GM15510 (cell line): ENCODE results near the gene IFI27.

Experiments used
- POLR2A ChIP-seq: IDR thresholded peaks from 3 replicates; pipeline ENCODE4 v1.6.1; 2011; ENCODE audit warnings: borderline replicate concordance; ENCODE audit not compliant: insufficient read length; ENCODE audit errors: extremely low read depth

IFI27 gene

GRCh38 chr14:94127330-94127729 lies 16.8 kb downstream of the IFI27 start:
- TF ChIP-seq POLR2A: no peak

GRCh38 chr14:94128216-94128839 lies 17.8 kb downstream of the IFI27 start:
- TF ChIP-seq POLR2A: no peak

DNA sequence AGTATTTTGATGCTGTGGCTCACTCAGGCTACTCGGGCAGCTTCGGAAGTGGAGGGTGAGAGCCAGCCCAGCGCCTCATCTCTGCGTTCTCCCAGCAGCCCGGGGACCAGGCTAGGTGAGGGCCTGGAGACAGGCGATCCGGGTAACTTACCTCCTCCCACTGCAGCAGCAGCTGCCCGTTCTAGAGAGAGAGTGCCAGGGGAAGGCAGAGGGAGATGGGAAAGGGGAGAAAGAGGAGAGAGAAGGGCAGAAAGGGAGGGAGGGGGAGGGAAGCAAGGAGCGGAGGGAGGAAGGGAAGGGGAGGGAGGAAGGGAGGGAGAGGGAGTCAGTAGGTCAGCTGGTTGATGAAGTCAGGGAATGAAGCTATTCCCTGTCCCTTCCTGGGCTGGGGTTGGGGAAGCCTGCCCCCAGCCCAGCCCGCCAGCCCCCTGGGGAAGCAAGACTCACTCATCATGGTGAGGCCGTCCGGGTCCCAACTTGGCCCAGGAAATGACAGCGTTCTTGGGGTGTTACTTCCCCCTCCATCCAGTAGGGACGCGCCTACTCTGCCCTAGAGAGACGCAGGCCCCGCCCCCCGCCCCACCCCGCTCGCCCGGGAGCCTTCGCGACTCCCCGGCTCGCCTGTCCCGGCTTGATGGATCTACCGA lies 18.7 kb downstream of the IFI27 start, which contains the start of gene IFI27L2:
Gene IFI27L2 (minus strand): TSS at position 494 of the 647 bp plus-strand sequence. CDS start 40 bp downstream, at position 454.
- TF ChIP-seq POLR2A: peak; percentile 74

DNA sequence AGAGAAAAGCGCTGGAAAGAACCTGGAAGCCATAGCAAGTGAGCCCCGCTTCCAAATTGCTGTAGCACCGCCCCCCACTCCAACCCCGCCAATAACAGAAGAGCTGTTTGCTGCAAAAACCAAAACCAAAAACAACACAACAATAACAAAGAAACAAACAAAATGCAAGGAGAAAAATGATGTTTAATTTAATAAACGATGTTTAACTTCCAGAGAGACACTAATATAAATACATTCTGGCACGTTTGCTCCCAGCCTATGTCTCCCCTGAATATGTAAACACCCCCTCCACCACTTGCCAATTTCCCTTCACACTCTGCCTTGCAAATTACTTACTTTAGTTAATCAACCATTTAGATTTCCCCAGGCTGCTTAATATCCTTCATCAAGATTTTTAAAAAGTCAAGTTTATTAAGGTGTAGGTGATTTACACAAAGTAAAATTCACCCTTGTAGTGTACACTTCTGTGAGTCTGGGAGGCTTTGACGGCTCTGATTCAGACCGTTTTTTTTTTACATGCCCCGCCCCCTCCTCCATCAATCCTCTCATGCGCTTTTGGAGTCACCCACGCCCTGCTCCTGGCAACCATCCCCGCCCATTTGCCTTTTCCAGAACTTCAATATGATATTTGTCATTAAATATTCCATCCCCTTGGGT lies 19.4 kb downstream of the IFI27 start:
- TF ChIP-seq POLR2A: no peak

DNA sequence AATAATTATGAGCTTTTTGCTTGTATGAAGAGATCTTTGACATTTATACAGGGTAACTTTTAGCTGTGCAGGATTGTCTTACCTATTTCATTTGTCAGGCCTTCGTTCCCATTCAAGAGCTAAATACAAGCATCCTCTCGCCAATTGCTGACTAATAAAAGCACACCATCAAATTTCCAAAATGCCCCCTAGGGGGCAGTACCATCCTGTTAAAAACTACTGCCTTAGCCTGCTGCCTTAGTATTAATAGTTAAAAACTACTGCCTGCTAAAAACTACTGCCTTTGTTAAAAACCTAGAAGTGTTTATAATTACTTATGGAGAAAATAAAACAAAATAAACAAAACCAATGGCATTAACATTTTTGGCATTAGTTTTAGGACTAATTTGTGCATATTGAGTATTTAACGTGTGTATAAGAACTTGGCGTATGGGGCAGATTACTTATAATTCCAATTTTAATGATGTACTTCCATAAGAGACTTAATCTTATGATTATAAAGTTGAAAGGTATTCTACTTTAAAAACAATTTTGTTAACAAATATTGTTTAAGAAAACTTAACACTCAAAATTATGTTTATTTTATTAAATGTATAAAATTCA lies 21.9 kb downstream of the IFI27 start:
- TF ChIP-seq POLR2A: no peak

DNA sequence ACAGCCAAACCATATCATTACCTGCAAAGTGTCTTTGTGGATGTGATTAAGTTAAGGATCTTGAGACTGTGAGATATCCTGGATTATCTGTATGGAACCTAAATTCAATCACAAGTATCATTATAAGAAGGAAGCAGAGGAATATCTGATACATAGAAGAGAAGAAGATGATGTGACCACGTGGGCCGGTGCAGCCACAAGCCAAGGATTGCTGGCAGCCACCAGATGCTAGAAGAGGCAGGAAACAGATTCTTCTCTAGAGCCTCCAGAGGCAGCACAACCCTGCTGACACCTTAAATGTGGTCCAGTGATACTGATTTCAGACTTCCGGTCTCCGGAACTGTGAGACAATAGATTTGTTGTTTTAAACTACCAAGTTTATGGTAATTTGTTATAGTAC lies 24.9 kb downstream of the IFI27 start:
- TF ChIP-seq POLR2A: no peak

DNA sequence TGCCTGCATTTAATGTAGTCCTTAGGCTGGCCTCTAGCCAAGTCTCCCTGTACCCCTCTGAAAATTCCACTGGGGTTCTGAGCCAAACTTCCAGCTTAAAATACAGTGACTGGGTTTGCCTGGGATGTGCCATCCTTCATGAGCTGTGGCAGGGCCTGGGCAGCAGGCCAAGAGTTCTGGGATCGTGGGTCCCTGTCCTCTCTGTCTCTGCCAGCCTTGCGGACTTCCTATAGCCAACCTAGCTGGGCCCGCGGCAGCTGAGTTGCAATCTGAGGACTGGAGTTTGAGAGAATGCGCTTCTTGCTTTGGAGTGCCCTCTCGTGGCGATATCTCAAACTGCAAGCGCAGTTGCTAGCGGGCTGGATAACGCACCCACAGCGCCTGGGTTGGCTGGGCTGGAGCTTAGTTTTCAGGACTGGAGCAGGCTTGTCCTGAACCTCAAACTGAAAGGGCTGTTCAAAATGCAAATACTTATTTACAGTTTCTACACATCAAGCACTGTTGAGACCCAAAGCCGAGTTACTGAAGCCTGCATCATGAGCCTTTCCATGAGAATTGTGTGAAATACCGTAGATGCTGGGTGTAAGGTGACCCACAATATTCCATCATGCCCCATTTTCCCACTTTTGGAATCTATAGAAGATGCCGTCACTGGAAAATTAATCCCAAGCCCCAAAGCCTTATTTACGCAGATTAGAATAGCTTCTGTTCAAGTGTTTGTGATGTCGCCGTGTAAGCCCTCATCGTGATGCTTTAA lies 26.2 kb downstream of the IFI27 start:
- no peak for TF ChIP-seq POLR2A

DNA sequence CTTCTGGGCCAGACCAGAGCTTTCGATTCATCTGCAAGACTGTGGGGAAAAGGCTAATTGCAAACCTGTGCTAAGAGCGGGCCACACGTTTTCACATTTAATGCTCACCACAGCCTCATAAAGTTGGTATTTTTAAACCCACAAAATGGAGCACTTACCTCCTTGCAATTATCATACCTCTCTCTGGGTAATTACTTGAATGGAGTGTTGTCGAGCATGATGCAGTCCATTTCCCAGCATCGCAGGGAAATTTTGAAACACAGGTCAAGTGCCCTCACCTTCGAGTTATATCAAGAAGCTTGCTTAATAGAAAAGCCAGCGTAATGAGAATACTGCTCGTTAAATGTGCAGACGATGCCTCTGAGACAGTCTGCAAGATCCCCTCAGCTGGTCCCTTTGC lies 27.7 kb downstream of the IFI27 start:
- TF ChIP-seq POLR2A: no peak

DNA sequence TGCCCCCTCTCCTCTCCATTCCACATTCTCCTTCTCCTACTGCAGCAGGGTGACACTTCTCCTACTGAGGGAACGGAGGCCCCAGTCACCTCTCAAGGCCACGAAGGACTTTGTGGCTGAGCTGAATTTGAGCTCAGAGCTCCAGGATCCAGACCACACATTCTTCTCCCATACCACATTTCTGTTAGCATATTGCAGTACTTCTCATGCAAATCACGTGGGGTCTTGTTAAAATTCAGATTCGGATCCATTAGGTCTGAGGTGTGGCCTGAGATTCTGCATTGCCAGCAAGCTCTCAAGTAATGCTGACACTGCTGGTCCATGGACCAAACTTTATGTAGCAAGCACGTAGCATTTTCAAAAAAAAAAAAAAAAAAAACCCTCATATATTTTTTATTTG lies 28.5 kb downstream of the IFI27 start:
- no peak for TF ChIP-seq POLR2A

GRCh38 chr14:94139421-94139820 lies 28.9 kb downstream of the IFI27 start:
- no peak for TF ChIP-seq POLR2A

GRCh38 chr14:94142247-94142646 lies 31.7 kb downstream of the IFI27 start:
- TF ChIP-seq POLR2A: no peak

GRCh38 chr14:94142836-94143235 lies 32.3 kb downstream of the IFI27 start:
- TF ChIP-seq POLR2A: no peak

- TF ChIP-seq POLR2A: no peak
These were observed 32.7 kb downstream of the IFI27 start for GRCh38 chr14:94143239-94143638.

- TF ChIP-seq POLR2A: no peak
These were observed 33.2 kb downstream of the IFI27 start for GRCh38 chr14:94143711-94144110.

DNA sequence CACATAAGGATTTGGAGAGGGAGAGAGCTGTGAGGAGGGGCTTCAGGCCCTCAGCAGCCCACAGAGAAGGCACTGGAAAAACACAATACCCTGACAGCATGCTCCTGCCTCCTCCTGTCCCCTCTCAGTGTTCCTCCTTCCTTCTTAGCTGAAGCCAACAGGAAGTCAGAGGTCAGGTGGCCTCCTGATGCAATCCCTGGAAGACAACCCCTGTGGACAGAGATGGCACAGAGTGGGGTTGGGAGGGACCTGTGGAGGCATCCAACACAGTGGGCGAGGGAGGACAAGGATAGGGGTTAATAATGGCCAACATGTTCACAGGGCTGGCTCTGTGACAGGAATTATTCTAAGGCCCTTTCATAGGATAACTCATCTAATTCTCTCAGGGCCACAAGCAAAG lies 34.2 kb downstream of the IFI27 start:
- TF ChIP-seq POLR2A: no peak

DNA sequence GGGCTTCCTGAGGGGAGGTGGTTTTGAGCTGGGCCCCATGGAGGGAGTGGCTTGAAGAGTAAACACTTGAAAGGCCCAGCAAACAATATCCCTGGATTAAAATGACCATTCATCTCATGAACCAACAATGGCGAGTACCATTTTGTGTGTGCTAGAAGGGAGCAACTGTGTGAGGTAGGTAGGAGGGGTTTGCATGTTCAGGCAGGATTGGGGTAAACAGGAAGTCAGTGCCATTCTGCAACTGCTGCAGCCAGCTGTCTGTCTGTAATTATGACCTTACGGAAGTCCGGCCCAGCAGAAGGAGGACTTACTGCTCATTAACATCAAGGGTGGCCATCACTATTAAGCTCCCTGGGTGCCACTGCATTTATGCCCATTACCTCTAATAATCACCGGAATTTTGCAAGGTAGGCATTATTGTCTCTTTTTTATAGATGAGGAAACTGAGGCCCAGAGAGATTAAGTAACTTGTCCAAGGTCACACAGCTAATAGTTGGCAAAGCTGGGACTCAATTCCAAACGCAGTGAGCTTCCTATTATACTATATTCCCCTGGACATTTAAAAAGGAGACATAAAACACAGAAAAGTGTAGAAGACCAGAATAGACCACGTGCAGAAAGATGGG lies 35.5 kb downstream of the IFI27 start:
- TF ChIP-seq POLR2A: no peak
